HG02870 (cell line): ENCODE data around the gene PSIP1.
"Not testable (repeated sequence)": the region's sequence is repeated elsewhere in the genome, so short reads cannot be mapped to it uniquely, and the experiment has no call there.

Source experiments
- ATAC-seq: cut with Tn5 transposase; IDR thresholded peaks from one replicate; pipeline ENCODE4 v1.9.1; 2021; ENCODE audit warnings: mild to moderate bottlenecking, moderate library complexity; ENCODE audit not compliant: unreplicated experiment

Gene PSIP1

GRCh38 chr9:15510789-15511575 is at the start of gene PSIP1:
Gene PSIP1 (minus strand): TSS chr9:15510970. CDS start chr9:15510188, 782 bp downstream.
- ATAC-seq: peak; percentile 73

- peak; percentile 25 for ATAC-seq
These were observed 42.7 kb upstream of the PSIP1 start for GRCh38 chr9:15553528-15553898.

DNA sequence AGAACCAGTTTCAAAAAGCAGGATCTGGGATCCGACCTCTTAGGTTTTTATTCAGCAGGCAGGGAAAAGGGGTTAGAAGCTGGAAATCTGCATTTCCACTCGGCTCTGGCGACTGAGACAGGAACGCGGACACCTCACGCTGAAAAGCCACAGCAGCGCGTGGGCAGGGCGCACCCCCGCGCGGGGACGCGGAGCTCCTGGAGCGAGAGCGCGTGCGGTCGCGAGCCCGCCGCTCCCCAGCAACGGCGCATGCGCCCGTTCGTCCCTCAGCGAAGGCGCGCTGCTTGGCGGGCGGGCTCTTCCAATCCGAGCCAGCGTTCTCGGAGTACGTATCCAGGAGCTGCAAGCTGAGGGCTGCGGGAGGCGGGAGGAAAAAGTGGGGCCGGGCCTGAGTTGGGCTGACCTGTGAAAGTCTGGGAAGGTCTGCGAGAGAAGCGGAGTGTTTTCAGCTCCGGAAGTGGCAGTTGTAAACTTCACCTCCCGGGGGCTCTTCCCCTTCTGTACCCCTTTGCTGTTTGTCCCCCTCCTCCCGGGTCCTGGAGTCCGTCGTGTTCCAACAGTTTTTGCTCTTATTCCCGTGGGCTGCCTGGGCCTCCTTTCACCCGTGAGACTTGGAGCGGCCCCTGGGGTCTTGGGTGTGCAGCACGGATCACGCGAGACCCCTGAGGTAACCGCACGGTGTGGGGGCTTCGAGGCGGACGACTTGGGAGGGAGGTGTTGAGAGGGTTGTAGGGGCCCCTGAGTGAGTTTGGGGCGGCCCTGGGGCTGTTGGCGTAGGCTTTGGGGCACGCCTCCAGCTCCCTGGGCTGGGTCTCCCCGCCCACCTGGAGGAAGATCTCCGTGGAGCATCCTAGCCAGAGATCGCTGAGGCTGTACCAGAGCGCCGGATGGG is 42.1 kb upstream of the PSIP1 start, which contains the start of gene CCDC171:
Gene CCDC171 (plus strand): TSS at position 408 of the 892 bp plus-strand sequence. CDS start 11,046 bp downstream, outside the sequence.
- ATAC-seq: peak; percentile 73

DNA sequence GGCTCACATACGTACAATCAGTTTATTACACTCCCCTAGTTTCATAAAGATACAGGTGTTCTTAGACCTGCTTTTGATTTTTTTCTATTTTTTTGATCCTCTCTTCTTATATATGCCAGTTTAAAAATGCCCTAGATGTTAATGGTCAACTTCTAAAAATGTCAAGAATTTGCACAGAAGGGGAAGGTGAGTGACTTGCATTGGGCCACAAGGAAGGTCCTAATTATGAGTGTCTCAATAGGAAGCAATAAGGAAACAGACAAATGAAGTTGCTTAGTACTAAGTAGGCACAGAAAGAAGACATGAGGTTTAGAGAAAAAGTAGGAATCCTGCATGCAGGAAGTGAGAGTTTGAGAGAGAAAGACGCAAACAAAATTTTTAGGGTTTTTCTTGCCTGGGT is 38.8 kb upstream of the PSIP1 start:
- ATAC-seq: no peak

- ATAC-seq: no peak
These were observed 32.5 kb upstream of the PSIP1 start for GRCh38 chr9:15543047-15543813.

DNA sequence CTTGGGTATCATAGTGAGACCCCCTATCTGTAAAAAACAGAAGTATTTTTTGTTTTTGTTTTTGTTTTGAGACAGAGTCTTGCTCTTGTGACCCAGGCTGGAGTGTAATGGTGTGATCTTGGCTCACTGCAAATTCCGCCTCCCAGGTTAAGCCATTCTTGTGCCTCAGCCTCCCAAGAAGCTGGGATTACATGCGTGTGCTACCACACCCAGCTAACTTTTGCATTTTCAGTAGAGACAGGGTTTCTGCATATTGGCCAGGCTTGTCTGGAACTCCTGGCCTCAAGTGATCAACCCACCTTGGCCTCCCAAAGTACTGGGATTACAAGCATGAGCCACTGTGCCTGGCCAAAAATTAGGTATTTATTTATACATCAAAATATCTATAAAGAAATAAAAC is 31.9 kb upstream of the PSIP1 start:
- no peak for ATAC-seq

DNA sequence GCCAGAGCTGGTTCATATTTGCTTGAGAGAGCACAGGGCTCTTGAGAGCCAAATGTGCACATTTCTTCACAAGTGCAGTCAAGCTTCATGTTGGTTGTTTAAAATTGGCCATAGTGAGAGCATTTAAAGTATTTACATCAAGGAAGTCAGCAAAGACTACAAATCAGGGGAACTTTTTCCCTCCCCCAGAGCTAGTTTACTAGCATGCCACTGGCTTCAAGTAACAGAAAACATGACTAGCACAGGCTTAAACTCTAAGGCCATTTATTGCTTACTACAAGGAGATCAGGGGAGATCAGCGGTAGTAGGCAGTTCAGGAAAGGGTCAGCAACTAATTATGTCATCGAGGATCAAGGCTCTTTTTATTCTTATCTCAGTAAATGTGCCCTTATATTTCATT is 31.1 kb upstream of the PSIP1 start:
- ATAC-seq: no peak

- peak; percentile 38 for ATAC-seq
These were observed 20.6 kb upstream of the PSIP1 start for GRCh38 chr9:15531380-15531779.

GRCh38 chr9:15529566-15530324 is 19.0 kb upstream of the PSIP1 start:
- ATAC-seq: peak; percentile 84

DNA sequence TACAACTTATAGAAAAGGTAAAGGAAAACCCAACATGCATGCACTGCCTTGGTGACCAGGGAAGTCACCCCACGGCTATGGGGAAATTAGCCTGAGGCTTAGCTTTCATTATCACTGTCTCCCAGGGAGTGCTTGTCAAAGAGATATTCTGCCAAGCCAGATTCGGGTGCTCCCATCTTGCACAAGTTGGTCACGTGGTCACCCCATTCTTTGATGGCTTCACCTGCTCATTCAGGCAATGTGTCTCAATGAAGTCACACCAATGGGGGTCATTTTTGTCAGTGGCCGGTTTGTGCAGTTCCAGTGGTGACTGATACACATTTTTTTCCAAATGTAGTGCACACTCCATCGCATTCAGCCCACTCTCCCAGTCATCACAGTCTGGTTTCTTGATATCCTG is 16.3 kb upstream of the PSIP1 start:
- ATAC-seq: not testable (repeated sequence)

DNA sequence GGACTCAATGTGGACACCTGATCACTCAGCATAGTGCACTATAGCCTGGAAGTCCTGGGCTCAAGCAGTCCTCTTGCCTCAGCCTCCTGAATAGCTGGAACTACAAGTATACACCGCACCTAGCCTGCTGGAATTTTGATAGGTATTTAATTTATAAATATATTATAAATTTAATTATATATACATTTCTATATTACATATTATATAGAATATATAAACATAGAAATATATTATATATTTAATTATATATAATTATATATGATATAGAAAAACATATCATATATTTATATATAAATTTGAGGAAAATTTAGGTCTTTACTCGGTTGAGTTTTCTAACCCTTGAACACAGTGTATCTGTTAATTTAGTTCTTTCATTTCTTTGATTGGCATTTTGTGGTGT is 15.2 kb upstream of the PSIP1 start:
- ATAC-seq: no peak

- no peak for ATAC-seq
These were observed 14.2 kb upstream of the PSIP1 start for GRCh38 chr9:15524845-15525455.

- ATAC-seq: no peak
These were observed 11.5 kb upstream of the PSIP1 start for GRCh38 chr9:15522130-15522755.

DNA sequence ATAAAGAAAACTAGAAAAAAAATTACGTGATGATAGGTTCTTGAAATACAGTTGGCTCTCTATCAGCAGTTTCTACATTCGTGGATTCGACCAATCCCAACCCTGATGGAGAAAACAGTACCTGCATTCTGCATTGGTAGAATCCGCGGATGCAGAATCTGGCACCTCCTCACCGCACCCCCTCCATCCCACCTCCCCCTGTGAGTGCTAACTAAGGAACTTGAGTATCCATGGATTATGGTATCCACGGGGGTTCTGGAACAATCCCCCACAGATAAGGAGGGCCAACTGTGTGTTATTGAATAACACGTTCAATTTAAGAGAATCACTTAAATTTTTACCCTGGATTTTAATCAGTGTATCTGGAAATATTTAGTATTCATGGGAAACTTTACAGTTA is 10.5 kb upstream of the PSIP1 start:
- no peak for ATAC-seq

DNA sequence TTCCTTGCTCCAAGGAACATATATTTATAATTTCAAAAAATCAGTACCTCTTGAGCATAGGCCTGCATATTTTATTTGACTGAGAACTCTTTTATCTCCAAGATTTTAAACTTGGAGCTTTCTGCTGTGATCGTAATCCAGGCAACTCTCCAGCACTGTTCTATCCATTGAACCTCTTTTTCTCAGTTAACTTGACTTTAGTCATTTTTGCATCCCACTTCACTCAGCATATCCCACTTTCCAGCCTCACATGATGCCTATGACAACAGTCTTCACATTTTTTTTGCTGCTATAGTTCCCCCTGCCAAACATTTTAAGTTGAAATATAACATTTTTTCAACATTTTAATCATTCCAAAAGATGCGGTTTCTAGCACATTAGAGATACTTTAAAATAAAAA is 9.1 kb upstream of the PSIP1 start:
- ATAC-seq: no peak

DNA sequence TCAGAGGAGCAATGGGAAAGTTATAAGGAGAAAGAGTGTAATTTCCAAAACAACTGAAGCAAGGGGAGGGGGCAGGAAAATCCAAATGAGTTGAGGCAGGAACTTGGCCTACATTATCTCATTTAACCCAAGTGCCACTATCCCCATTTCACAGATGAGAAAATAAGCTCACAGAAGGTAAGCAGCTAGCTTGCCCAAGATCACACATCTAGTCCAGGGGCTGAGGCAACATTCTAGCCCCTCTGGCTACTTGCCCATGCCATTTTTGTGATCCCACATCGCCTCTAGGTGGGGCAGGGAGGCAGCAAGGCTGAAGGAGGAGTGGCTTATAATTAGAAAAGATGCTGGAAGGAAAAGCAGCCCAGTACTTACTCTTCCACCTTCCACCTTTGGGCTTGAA is 2.6 kb upstream of the PSIP1 start:
- ATAC-seq: no peak

GRCh38 chr9:15512889-15513288 is 2.1 kb upstream of the PSIP1 start:
- no peak for ATAC-seq

DNA sequence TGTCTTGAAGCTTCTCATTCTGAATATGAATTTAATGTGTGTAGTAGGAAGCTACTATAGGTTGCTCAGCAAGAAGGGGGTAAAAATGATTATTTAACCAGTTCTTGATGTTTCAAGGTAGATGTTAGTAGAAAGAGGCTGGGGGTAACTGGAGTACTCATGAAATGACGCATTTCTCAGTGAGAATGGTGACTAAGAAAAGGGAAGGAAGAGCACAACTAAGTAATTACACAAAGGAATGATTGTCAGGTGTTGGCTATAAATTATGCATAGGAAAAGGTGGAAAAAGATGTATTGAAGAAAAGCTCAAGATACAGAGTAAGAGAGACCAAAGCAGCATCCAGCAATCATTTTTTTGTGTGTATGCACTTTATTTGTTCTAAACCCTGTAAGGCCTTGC is 1.4 kb upstream of the PSIP1 start:
- ATAC-seq: no peak

GRCh38 chr9:15509931-15510788 is 610 bp downstream of the PSIP1 start:
- ATAC-seq: peak; percentile 31
